IPS DF 19.7 (cell line): ENCODE results near the gene SEMA4C.
"Not testable (repeated sequence)": the region's sequence is repeated elsewhere in the genome, so short reads cannot be mapped to it uniquely, and the experiment has no call there.

Source experiments
- DNase-seq: peaks from one replicate; pipeline ENCODE4 v3.0.0-alpha.2; 2013; ENCODE audit warnings: low read depth, low spot score

SEMA4C gene

DNA sequence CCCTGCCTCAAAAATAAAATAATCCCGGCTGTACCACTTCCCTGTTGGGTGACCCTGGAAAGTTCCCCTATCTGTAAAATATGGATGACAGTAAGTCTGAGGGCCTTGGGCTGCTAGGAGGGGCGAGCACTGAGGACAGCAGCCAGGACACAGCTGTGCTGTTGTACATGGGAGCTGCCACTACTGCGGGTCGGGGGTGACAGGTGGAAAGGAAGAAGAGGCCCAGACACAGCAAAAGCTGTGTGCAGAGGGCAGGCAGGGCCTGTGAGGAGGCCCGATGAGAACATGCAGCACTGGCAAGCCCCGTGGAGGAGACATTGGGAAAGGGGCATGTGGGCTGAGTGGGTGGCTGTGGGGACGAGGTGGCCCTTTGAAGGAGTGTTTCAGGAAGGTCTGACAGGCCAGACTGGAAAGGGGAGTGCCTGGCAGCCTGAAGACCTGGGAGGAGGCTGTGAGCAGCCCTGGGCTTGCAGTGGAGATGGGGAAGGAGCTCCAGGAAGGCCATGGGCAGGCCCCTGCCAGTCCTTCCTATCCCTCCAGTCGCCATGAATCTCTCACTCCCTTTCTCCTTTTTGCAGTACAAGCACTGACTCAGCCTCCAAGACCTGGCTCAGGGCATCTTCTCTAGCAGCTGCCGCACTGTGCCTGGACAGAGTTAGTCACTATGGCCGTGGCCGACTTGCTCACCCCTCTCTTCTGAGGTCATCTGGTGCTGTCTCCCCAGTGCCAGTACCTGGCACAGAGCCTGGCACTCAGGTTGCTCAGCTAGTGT lies 28.9 kb upstream of the SEMA4C start:
- no peak for DNase-seq

GRCh38 chr2:96898135-96898505 lies 28.2 kb upstream of the SEMA4C start:
- DNase-seq: no peak

GRCh38 chr2:96897491-96898134 lies 27.7 kb upstream of the SEMA4C start:
- DNase-seq: no peak

- DNase-seq: no peak
These were observed 26.1 kb upstream of the SEMA4C start for GRCh38 chr2:96895746-96896651.

- DNase-seq: no peak
These were observed 25.3 kb upstream of the SEMA4C start for GRCh38 chr2:96895032-96895745.

DNA sequence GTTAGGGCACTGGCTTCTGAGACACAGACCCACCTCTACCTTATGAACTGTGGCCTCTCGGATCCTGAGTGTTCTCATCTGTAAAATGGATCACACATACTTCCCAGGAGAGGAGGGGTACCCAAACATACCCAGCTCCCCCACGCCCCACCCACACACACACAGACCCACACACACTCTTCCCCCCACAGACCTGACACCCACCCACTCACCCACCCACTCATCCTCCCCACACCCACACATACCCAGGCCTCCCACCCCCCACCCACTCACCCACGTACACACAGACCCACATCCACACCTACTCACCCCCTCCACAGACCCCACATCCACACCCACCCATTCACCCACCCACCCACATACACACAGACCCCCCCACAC lies 24.3 kb upstream of the SEMA4C start:
- DNase-seq: no peak

GRCh38 chr2:96893289-96894150 lies 23.6 kb upstream of the SEMA4C start:
- DNase-seq: no peak

DNA sequence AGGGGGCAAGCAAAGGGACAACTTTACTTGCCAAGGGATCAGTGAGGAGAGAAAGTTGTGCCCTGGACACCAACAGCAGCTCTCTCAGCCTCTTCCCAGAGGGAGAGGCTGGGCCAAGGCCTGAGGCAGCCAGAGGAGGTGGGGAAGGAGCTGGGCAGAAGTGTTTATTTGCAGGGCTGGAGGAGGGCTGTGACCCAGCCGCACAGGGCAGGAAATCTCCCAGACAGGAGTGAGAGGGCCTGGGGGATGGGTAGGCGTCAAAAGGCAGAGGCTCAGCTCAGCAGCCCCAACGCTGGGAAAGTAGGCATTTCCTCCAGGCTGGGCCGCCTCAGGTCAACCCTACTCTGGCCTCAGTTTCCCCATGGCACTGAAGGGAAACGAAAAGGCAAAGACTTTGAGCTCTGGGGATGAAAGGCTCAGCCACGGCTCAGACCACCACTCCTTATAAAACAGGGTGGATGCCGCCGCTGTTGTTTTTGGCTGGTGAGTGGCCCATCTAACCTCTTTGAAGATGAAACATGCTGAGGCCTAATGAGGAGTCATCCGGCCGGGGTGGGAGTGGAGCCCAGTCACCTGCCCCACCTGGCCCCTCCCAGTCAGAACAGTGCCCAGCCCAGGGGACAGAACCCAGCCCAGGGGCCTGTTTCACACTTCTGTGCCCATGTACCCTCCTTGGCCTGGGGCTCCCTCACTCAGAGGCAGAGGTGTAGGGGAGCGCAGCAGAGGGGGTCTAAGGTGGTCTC lies 21.9 kb upstream of the SEMA4C start:
- DNase-seq: no peak

DNA sequence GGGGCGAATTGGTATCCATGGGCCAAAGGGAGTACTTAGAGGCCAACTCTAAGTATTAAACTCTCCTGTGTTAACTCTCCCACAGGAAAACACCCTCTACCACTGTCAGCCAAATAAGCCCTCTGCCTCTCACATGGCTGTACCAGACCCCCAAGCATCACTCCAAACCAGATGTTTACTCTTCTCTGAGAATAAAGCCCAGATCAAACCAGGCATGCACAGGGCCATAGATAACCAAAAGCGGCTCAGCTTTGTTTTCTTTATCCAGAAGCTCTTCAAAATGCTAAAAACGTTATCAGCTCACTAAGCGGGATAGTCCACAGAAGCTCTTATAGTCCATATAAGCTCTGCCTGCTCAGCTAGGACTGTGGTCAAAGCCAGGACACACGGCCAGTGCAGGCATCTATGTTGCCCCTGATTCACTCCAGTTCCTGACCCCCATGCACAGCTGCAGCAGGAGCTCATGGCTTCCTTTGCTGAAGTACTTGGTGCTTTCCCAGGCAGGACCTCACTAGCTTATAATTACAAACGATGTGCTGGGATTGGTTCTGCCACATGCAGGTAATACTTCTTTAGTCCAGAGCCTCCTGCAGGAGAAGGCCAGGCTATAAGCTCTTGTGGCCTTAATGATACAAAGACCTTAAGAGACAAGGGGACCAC lies 21.0 kb upstream of the SEMA4C start:
- DNase-seq: no peak

- no peak for DNase-seq
These were observed 20.4 kb upstream of the SEMA4C start for GRCh38 chr2:96890252-96890651.

- not testable (repeated sequence) for DNase-seq
These were observed 19.6 kb upstream of the SEMA4C start for GRCh38 chr2:96889502-96889901.

DNA sequence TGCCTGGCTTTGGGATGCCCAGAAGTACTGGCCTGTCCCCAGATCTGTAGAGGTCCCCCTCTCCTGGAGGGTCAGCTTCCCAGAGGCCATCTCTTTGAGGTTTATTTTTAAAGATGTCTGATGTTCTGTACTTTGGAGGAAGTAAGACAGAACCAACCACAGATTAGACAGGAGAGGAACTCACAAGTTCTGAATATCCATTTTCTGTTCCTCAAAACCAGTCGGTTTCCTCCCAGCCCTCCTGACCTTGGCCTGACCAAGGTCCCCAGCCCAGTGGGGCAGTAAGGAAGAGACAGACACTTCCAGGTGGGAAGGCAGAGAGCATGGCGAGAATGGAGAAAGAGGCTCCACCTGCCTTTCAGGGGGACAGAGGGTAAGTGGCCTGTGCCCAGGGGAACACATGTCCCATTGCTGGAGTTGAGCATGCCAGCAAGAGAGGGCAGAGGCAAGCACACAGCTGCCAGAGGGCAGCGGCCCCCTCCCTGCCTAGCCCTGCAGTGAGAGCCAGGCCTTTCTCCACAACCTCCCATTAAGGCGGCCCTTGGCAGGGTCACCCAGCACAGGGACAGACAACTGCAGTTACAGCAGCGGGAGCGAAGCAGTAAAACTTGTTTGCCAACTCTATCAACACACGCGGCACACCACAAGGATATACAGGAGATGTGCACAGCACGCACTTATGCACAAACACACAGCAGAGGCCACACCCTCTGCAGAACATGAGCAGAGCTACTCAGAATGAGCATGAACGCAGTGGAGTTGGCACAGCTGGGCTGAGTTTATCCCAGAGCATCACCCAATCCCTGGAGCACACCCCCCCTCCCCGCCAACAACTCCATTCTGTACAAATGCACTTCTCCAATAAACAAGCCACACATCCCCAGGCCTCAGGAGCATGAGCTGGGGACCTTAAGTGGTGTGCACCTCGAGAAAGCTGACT lies 18.5 kb upstream of the SEMA4C start:
- no peak for DNase-seq

DNA sequence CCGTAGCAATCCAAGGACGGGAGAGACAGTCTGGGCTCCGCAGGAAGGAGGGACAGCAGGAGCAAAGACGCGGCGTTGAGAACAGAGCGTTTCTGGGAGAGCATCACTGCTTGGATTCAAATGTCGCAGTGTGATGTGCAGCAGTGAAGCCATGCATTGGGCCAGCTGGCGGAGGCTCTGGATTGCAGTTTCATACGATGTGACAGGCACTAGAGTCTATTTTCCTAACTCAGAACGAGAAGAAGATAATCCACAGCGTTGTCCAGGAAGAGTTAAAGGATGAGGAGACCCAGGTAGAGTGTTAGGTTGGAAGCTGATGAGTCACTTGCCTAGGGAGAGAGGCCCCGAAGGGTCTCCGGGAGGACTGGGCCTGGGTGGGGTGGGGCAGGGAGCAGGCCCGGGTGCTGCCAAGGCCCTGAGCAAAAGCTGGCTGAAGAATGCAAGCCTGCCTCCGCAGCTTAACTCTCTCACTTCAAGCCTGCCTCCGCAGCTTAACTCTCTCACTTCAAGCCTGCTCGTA lies 17.7 kb upstream of the SEMA4C start:
- DNase-seq: no peak

DNA sequence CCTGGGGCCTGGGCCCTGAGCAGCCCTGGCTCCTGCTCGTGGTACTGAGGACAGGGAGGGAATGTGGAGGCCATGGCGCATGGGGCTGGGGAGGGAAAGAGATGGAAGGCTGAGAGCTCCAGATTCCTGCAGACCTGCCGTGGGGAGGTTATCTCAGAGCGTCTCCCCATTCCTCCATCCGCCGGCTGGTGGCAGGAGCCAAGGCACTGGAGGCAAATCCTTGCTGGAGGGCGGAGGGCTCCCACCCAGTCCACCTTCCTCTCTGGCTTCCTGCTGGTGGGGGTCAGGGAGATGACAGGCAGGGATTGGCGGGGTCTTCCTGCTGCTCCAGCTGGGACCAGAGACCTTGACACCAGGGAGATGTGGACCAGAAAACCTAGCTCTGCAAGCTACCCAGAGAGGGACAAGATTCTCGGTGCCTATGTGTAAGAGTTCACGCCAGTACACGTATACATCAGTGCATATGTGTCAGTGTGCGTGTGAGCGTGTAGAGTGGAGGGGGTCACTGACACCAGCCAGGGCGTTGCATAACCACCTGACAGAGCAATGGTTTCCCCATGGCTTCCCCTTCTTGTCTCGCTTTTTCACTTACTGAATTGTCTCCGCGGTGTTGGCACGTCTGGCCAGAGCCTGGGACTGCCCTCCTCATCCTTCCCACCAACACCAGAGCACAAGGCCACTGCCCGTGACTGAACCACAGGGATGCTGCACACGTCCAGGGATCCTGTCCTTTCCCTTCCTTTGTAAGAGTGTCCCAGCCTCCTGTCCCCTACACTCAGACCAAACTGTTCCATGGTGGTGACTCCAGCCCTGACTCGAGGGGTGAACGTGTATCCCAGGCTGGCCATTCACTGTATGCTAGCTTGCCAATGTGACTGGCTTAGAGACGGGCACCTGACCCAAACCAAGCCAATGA lies 15.8 kb upstream of the SEMA4C start:
- no peak for DNase-seq

- DNase-seq: no peak
These were observed 14.6 kb upstream of the SEMA4C start for GRCh38 chr2:96884299-96885094.

DNA sequence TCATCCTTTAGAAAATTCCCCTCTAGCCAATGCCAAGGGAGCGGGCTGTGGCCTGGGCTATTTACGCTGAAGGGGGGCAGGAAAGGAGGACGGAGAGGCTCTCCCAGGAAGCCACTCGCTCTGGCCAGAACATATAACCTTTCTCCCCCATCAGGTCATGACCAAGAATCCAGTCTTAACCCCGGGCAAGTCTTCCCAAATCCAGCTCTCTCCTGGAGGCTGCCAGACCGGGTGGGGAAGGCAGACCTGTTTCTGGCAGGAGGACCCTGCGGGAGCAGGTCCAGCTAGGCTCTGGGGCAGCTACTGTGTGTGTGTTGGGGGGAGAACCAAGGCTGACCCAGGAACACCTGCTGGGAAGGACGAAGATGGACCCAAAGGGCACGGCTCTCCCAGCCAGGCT lies 13.4 kb upstream of the SEMA4C start:
- no peak for DNase-seq
